GM12878 (cell line): Measurements from ENCODE around the gene SOST. TPM values are rescaled to one million over a fixed set of nuclear protein-coding genes. Genes with fewer than 3 reads are reported as not detected.

Experiments used
- ATAC-seq: fragments of 200-7000 bp; cut with Tn5 transposase; 3 replicates; pipeline ENCODE4 v1.9.1; 2020; ENCODE audit warnings: mild to moderate bottlenecking, moderate library complexity
- BruUV-seq: library from RNA; stranded (reverse); fragments of 400-500 nt; replicated peaks from 2 replicates; lab custom pipeline; 2021; lab: Mats Ljungman, UMichigan
- CTCF ChIA-PET: fragments of 300-600 bp; sonication (Branson Sonifier 250); formaldehyde crosslinking; extraction: SDS; loops from one replicate; lab custom pipeline; 2021; ENCODE audit warnings: inconsistent platforms; lab: Yijun Ruan, JAX
- POLR2A ChIA-PET: fragments of 350-600 bp; formaldehyde crosslinking; extraction: SDS; loops from one replicate; lab custom pipeline; 2021; ENCODE audit warnings: inconsistent platforms; lab: Charles Lee
- RAD21 ChIA-PET: fragments of 300-600 bp; sonication (Branson Sonifier 250); formaldehyde crosslinking; loops from one replicate; lab custom pipeline; 2023; ENCODE audit warnings: antibody characterized with exemption; ENCODE audit not compliant: unreplicated experiment; lab: Charles Lee
- SMC1A ChIA-PET: fragments of 300-600 bp; sonication (Branson Sonifier 250); formaldehyde crosslinking; loops from one replicate; lab custom pipeline; 2023; ENCODE audit not compliant: unreplicated experiment, uncharacterized antibody; lab: Charles Lee
- DNase-seq: peaks from one replicate; pipeline ENCODE4 v3.0.0-alpha.2; 2011; ENCODE audit warnings: low read depth, low spot score
- FAIRE-seq: peaks from 3 replicates; lab custom pipeline; 2011; peaks lifted over from hg19 to GRCh38; lab: Jason Lieb, UNC
- H2AFZ ChIP-seq: 2 replicates; pipeline ENCODE4 v1.6.0; 2011; ENCODE audit warnings: low read depth, low read length, control low read depth; ENCODE audit not compliant: control insufficient read depth
- H3K27ac ChIP-seq: 2 replicates; pipeline ENCODE4 v1.5.1; 2011; ENCODE audit warnings: control low read depth; ENCODE audit not compliant: control insufficient read depth, insufficient read depth
- H3K27me3 ChIP-seq, 2 experiments: replicated peaks in 1 of 2; 2 replicates each; pipeline versions ENCODE4 v1.6.0 to v1.6.1; 2011; ENCODE audit warnings: low read length in 1 of 2; ENCODE audit not compliant: control insufficient read depth in 2 of 2, insufficient read depth in 2 of 2
- H3K36me3 ChIP-seq, 2 experiments: 2 replicates each; pipeline ENCODE4 v1.5.1; 2011; ENCODE audit warnings: low read length in 1 of 2; ENCODE audit not compliant: control insufficient read depth in 2 of 2, insufficient read depth in 2 of 2
- H3K4me1 ChIP-seq: 2 replicates; pipeline ENCODE4 v1.6.1; 2011; ENCODE audit warnings: mild to moderate bottlenecking, low read length, moderate library complexity, mixed read lengths; ENCODE audit not compliant: control insufficient read depth, insufficient read depth
- H3K4me2 ChIP-seq: 2 replicates; pipeline ENCODE4 v1.6.0; 2011; ENCODE audit warnings: control low read depth; ENCODE audit not compliant: control insufficient read depth, insufficient read depth
- H3K4me3 ChIP-seq: fragments of 200-600 bp; sonication (generic); 2 replicates; pipeline ENCODE4 v1.5.1; 2016
- H3K79me2 ChIP-seq: 2 replicates; pipeline ENCODE4 v1.6.0; 2011; ENCODE audit warnings: low read length; ENCODE audit not compliant: control insufficient read depth, insufficient read depth
- H3K9ac ChIP-seq: 2 replicates; pipeline ENCODE4 v1.8.0; 2011; ENCODE audit warnings: low read length, control low read depth, mixed read lengths; ENCODE audit not compliant: control insufficient read depth, insufficient read depth
- H3K9me3 ChIP-seq: replicated peaks from 3 replicates; pipeline ENCODE4 v1.5.1; 2011; ENCODE audit warnings: mild to moderate bottlenecking, low read length; ENCODE audit not compliant: control insufficient read depth, insufficient read depth
- H4K20me1 ChIP-seq: 2 replicates; pipeline ENCODE4 v1.6.0; 2011; ENCODE audit not compliant: control insufficient read depth, insufficient read depth
- BCL11A ChIP-seq: IDR thresholded peaks from 2 replicates; pipeline ENCODE4 v1.6.1; 2011; ENCODE audit warnings: low read depth, low read length
- CHD2 ChIP-seq: IDR thresholded peaks from 2 replicates; pipeline ENCODE4 v1.6.1; 2011; ENCODE audit warnings: low read depth, low read length, improper control_type of control experiment, borderline replicate concordance
- HDAC2 ChIP-seq: fragments of 200-600 bp; sonication (generic); IDR thresholded peaks from 2 replicates; pipeline ENCODE4 v1.6.1; 2017
- HDAC6 ChIP-seq: fragments of 200-600 bp; sonication (generic); IDR thresholded peaks from one replicate; pipeline ENCODE4 v1.8.0; 2017; ENCODE audit warnings: antibody characterized with exemption; ENCODE audit not compliant: unreplicated experiment
- NRF1 ChIP-seq: conservative IDR thresholded peaks from 2 replicates; pipeline ENCODE4 v1.6.1; 2011; ENCODE audit warnings: mild to moderate bottlenecking, low read depth, low read length, improper control_type of control experiment
- SMAD1 ChIP-seq: fragments of 450-650 bp; IDR thresholded peaks from 2 replicates; pipeline ENCODE4 v1.6.1; 2018; ENCODE audit warnings: mild to moderate bottlenecking, low read depth; ENCODE audit not compliant: partially characterized antibody
- ZSCAN29 ChIP-seq: fragments of 450-650 bp; IDR thresholded peaks from 2 replicates; pipeline ENCODE4 v1.6.1; 2017; ENCODE audit warnings: mild to moderate bottlenecking, moderate library complexity
- WGBS: methylation state at CpG from one replicate; pipeline ENCODE4 v1.1.6; 2016; ENCODE audit warnings: low lambda C conversion rate; ENCODE audit not compliant: insufficient replicate concordance, insufficient coverage; ENCODE audit errors: missing lambda C conversion rate; 5-methylcytosine and 5-hydroxymethylcytosine counted together
- in situ Hi-C: fragments of 300-500 bp; cut with MboI; formaldehyde crosslinking; loops from 9 replicates; pipeline ENCODE4 v1.14.3; 2018; ENCODE audit warnings: mixed read lengths
- intact Hi-C: fragments of 100-400 bp; cut with micrococcal nuclease; formaldehyde crosslinking; loops from one replicate; pipeline ENCODE4 v1.14.2; 2022; ENCODE audit not compliant: unreplicated experiment
- polyA plus RNA-seq, 11 experiments: library from polyadenylated mRNA; depleted of rRNA in 4 of 11; unstranded in 6 of 11; stranded (reverse) in 5 of 11; fragments of >200 nt; fragmentation: Nextera tagmentation in 4 of 11; fragmentation: Illumina TruSeq in 1 of 11; extraction: Ambion mirVana in 4 of 11; extraction: Trizol in 1 of 11; gene quantifications; 1 replicate in 1 of 11; 2 replicates in 10 of 11; pipeline versions ENCODE4 v1.2.1 to v1.2.3, GENCODE V29; 2011 to 2016; ENCODE audit warnings: inconsistent platforms in 2 of 11, missing spikeins in 2 of 11, low read depth in 1 of 11
- total RNA-seq, 4 experiments: library from RNA; depleted of rRNA in 3 of 4; stranded (reverse); fragments of >200 nt in 3 of 4; fragmentation: Illumina TruSeq in 1 of 4; extraction: Trizol in 1 of 4; gene quantifications; 2 replicates each; pipeline versions ENCODE4 v1.2.1 to v1.2.3, GENCODE V29; 2013 to 2021
- TF ChIP-seq, protein P1 (sequence below): fragments of 450-650 bp; formaldehyde crosslinking; IDR thresholded peaks from 2 replicates; pipeline ENCODE4 v1.5.0; 2022; ENCODE audit warnings: mild to moderate bottlenecking, missing genetic modification characterization

SOST gene
- total and polyA plus RNA-seq, 10 of the 15 experiments (the other 5 are each of a cell fraction or from before 2014, with no cell fraction given) = not detected

DNA sequence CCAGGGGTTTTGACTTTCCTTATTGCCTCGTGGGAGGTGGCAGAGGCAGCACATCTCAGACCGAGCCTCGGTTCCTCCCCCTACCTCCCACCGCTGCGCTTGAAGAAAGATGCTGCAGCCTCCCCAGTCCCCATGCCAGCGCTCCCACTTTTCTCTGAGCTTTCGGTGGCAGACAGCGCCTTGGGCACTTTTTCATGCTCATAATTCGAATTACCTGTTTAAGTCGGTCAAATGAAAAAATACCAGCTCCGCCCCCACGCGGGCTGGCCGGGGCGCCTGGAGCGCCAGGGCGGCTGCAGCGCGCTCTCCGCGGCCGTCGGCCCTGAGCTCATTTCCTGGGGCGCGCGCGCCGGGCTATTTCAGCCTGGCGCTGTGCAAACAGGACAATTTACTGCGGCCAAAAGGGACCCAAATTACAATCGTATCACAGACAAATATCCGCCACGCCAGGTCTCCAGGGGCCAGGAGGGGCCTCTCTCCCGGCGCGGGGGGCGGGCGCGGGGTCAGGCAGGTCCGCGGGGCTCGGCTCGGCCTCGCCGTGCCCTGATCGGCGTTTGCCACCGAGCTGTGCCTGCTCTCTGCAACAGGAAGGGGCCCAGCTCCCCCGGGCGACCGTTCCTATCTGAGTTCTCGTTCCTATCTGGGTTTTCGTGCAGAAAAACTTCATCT lies 45.0 kb downstream of the SOST start:
- no peak overlapping the region for H3K27ac ChIP-seq
- peaks cover 3 to 6% of the 10 kb centered on the region in 2 experiments; a peak in 3 of 4 replicates for H3K27me3 ChIP-seq
- peak overlapping the region; percentile 65 for H2AFZ ChIP-seq
- peak; percentile 83 for ATAC-seq
- intact Hi-C loops (no loop called here), in situ Hi-C loops (no loop called here)
- peak overlapping the region; percentile 84 for H3K4me2 ChIP-seq
- peaks cover 3% of the 10 kb centered on the region for H3K4me1 ChIP-seq
- no peaks in the 10 kb centered on the region for H4K20me1 ChIP-seq
- no peaks in the 10 kb centered on the region for H3K36me3 ChIP-seq
- no TSS peak for BruUV-seq
- DNase-seq = no peak
- WGBS = 1% methylated on average over 53 of the region's 53 CpGs
- H3K9ac ChIP-seq = no peak overlapping the region
- no peaks in the 10 kb centered on the region for H3K79me2 ChIP-seq
- POLR2A ChIA-PET = no interaction called here
- FAIRE-seq = no peak
- TF ChIP-seq HDAC6 (peak; percentile 91), BCL11A (no peak), HDAC2 (peak; percentile 85; the same call in 1 of the 2 replicates)
- H3K9me3 ChIP-seq = no peaks in the 10 kb centered on the region; the same call in 2 of the 3 replicates
- RAD21 ChIA-PET = interaction anchor here (1.0 kb wide), 1 partner anchor 45 kb away, joined by 4 read pairs; the partner anchor contains the start of gene SOST
- CTCF ChIA-PET = interaction anchor here (1.1 to 2.2 kb wide), 2 partner anchors 39 to 46 kb away, joined by 4 to 7 read pairs; no protein-coding TSS in a partner anchor
- H3K4me3 ChIP-seq = peak overlapping the region; percentile 35
- SMC1A ChIA-PET = interaction anchor here (0.7 to 1.2 kb wide), 2 partner anchors 39 to 140 kb away, joined by 3 read pairs; no protein-coding TSS in a partner anchor

DNA sequence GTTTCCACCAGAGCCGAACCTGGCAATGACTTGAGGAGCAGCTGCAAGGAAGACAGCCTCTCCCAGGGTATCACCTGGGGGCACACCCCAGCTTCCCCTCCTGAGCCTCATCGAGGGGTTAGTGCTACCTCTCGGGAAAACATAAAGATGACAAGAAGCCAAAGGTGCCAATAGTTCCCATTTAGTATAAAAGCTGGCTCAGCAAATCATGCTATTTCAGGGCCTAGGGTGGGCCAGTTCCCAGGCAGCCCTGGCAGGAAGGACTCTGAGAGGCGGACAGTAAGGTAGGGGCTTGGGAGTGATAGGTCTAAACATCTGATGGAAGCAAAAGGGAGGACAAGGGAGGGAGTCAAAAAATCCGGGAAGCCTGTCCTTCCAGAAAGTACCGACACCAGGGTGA lies 46.2 kb downstream of the SOST start:
- RAD21 ChIA-PET = no interaction called here
- H3K4me3 ChIP-seq = no peak overlapping the region
- no peak overlapping the region for H3K27ac ChIP-seq
- POLR2A ChIA-PET = no interaction called here
- ATAC-seq = no peak
- in situ Hi-C loops = no loop called here
- H3K9me3 ChIP-seq = no peaks in the 10 kb centered on the region; the same call in 2 of the 3 replicates
- intact Hi-C loops = no loop called here
- H2AFZ ChIP-seq = no peak overlapping the region
- BruUV-seq = no TSS peak
- H3K27me3 ChIP-seq = peaks cover 3 to 6% of the 10 kb centered on the region in 2 experiments; a peak in 3 of 4 replicates
- whole genome bisulfite sequencing = 25% methylated on average over 6 of the region's 6 CpGs
- no peaks in the 10 kb centered on the region for H4K20me1 ChIP-seq
- FAIRE-seq = no peak
- SMC1A ChIA-PET = interaction anchor here (1.2 kb wide), 1 partner anchor 41 kb away, joined by 3 read pairs; no protein-coding TSS in a partner anchor
- no peak for DNase-seq
- CTCF ChIA-PET = no interaction called here
- no peaks in the 10 kb centered on the region for H3K79me2 ChIP-seq
- H3K4me1 ChIP-seq = peaks cover 3% of the 10 kb centered on the region
- no peak overlapping the region for H3K9ac ChIP-seq
- no peaks in the 10 kb centered on the region for H3K36me3 ChIP-seq
- H3K4me2 ChIP-seq = no peak overlapping the region
- TF ChIP-seq CHD2 (no peak), ZSCAN29 (no peak), SMAD1 (no peak), NRF1 (no peak)
- TF ChIP-seq, protein P1, sequence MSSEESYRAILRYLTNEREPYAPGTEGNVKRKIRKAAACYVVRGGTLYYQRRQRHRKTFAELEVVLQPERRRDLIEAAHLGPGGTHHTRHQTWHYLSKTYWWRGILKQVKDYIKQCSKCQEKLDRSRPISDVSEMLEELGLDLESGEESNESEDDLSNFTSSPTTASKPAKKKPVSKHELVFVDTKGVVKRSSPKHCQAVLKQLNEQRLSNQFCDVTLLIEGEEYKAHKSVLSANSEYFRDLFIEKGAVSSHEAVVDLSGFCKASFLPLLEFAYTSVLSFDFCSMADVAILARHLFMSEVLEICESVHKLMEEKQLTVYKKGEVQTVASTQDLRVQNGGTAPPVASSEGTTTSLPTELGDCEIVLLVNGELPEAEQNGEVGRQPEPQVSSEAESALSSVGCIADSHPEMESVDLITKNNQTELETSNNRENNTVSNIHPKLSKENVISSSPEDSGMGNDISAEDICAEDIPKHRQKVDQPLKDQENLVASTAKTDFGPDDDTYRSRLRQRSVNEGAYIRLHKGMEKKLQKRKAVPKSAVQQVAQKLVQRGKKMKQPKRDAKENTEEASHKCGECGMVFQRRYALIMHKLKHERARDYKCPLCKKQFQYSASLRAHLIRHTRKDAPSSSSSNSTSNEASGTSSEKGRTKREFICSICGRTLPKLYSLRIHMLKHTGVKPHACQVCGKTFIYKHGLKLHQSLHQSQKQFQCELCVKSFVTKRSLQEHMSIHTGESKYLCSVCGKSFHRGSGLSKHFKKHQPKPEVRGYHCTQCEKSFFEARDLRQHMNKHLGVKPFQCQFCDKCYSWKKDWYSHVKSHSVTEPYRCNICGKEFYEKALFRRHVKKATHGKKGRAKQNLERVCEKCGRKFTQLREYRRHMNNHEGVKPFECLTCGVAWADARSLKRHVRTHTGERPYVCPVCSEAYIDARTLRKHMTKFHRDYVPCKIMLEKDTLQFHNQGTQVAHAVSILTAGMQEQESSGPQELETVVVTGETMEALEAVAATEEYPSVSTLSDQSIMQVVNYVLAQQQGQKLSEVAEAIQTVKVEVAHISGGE (CRISPR knock-in tag) = no peak
